Neural crest cell (in vitro differentiated cells): ENCODE measurements around the gene C1QTNF8. TPM values are rescaled to one million over a fixed set of nuclear protein-coding genes. Genes with fewer than 3 reads are reported as not detected.

ENCODE experiments used
- DNase-seq: peaks from one replicate; pipeline ENCODE4 v3.0.0; 2021; ENCODE audit warnings: low read depth, mixed read lengths, low spot score
- H3K27ac Mint-ChIP-seq: one replicate; pipeline ENCODE4 v1.8.0; 2021; ENCODE audit warnings: mild to moderate bottlenecking, mixed read lengths; ENCODE audit not compliant: unreplicated experiment
- H3K27me3 Mint-ChIP-seq: 2 replicates; pipeline ENCODE4 v1.8.0; 2021; ENCODE audit warnings: low read depth, mild to moderate bottlenecking, mixed read lengths
- H3K36me3 Mint-ChIP-seq: 2 replicates; pipeline ENCODE4 v1.8.0; 2021; ENCODE audit warnings: low read depth, mild to moderate bottlenecking, mixed read lengths
- H3K4me1 Mint-ChIP-seq: 2 replicates; pipeline ENCODE4 v1.8.0; 2021; ENCODE audit warnings: mixed read lengths
- H3K4me3 Mint-ChIP-seq: one replicate; pipeline ENCODE4 v1.8.0; 2021; ENCODE audit warnings: mild to moderate bottlenecking, mixed read lengths
- H3K9me3 Mint-ChIP-seq: 2 replicates; pipeline ENCODE4 v1.8.0; 2021; ENCODE audit warnings: mixed read lengths
- total RNA-seq: library from RNA; stranded (reverse); gene quantifications from 2 replicates; pipeline ENCODE4 v1.2.1, GENCODE V29; 2021
- TF ChIP-seq, protein P1 (sequence below): fragments of 200-600 bp; sonication (generic); conservative IDR thresholded peaks from 2 replicates; pipeline ENCODE4 v1.5.0; 2021; ENCODE audit warnings: antibody characterized with exemption, mild to moderate bottlenecking

Gene C1QTNF8
- total RNA-seq, 1 donor from 2014 or later, result 0.19 TPM

DNA sequence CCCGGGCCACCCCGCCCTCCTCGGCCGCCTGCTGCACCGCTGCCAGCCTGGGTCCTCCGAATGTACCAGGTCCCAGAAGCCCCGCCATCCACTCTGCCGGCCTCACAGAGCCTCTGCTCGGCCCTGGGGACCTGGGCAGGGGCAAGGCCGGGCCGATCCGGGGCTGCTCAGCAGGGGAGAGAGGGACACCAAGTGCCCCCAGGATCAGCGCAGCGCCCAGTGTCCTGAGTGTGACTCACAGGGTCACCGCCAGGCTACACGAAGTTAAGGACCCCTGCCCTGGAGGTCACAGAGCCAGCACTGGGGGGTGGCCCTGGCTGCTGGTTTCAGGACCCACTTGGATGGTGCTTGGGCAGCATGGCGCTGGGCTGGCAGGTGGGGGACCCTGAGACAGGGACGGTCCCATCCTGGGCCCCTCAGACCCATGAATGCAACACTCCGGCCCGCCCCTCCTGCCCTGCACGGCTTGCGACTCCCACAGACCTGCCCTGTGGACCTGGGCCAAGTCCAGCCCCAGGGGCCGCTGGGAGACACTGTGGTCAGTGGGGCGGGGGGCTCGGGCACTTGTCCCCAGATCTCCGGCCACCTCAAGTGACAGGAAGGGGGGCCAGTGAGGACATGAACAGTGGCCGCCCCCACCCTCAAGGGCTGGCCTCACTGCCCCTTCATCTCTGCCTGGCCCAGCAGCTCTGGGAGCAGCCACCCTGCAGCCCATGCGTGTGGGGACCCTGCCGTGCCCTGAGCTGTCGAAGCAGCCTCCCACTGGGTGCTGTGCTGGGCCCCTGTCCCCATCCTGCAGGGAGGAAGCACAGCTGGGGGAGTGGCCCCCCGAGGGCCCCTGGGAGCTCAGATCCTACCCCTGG lies 46.7 kb downstream of the C1QTNF8 start:
- no peak for DNase-seq
- TF ChIP-seq, protein P1, sequence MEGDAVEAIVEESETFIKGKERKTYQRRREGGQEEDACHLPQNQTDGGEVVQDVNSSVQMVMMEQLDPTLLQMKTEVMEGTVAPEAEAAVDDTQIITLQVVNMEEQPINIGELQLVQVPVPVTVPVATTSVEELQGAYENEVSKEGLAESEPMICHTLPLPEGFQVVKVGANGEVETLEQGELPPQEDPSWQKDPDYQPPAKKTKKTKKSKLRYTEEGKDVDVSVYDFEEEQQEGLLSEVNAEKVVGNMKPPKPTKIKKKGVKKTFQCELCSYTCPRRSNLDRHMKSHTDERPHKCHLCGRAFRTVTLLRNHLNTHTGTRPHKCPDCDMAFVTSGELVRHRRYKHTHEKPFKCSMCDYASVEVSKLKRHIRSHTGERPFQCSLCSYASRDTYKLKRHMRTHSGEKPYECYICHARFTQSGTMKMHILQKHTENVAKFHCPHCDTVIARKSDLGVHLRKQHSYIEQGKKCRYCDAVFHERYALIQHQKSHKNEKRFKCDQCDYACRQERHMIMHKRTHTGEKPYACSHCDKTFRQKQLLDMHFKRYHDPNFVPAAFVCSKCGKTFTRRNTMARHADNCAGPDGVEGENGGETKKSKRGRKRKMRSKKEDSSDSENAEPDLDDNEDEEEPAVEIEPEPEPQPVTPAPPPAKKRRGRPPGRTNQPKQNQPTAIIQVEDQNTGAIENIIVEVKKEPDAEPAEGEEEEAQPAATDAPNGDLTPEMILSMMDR, result no peak
- Mint-ChIP-seq H3K4me1 (no peaks in the 10 kb centered on the region), H3K4me3 (no peak overlapping the region), H3K36me3 (no peaks in the 10 kb centered on the region), H3K9me3 (no peaks in the 10 kb centered on the region), H3K27ac (no peak overlapping the region), H3K27me3 (no peaks in the 10 kb centered on the region)

DNA sequence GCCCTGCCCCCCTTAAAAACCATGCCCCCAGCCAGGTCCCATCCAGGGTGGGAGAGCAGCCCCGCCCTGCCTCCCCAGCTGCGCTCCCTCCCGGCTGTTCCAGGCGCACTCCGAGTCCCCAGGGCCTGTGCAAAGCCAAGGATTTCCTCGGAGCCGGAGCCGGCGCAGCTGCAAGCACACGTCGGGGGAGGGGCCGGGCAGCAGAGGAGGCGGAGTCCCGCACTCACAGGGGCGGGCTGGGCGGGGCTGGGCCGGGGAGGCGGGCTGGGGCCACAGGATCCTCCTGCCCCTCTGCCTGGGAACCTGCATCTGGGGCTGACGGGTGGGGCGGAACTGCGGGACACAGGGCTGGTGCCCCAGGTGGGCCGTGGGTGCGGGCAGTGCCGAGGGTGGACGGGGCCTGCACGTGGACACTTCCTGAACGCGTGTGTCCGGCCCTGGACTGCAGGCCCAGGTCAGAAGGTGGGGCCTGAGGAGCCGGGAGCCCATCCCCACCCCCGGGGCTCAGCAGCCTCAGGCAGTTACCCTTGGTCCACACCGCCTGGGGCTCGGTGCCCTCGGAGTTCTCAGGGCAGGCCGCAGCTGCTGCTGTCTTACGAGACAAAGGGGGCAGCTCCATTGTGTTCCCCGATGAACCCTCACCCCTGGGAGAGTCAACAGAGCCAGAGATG lies 47.5 kb downstream of the C1QTNF8 start:
- no peak overlapping the region for H3K27ac Mint-ChIP-seq
- H3K27me3 Mint-ChIP-seq, result no peaks in the 10 kb centered on the region
- H3K9me3 Mint-ChIP-seq, result no peaks in the 10 kb centered on the region

DNA sequence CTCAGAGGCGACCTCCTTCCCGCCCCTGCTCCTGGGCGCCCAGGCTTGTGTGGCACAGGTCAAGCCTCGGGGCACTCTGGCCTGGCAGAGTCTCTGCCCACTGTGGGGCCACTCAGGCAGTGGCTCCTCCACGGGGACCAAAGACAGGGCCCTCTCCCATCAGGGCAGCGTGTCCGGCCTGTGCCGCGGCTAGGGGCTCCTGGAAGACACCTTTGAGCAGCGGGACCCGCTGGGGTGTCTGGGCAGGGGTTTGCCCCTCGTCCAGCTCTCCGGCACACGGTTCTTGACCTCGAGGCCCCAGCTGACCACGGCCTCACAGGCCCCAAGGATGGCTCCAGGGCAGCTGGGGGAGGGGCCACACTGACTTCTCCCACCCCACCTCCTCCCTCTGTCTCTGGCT lies 48.2 kb downstream of the C1QTNF8 start:
- TF ChIP-seq, protein P1, result no peak
- no peak for DNase-seq
- Mint-ChIP-seq H3K36me3 (no peaks in the 10 kb centered on the region), H3K4me3 (no peak overlapping the region), H3K4me1 (no peaks in the 10 kb centered on the region), H3K9me3 (no peaks in the 10 kb centered on the region), H3K27ac (no peak overlapping the region), H3K27me3 (no peaks in the 10 kb centered on the region)

More for the DNA sequence above, 47.5 kb downstream of the C1QTNF8 start:
- no peak overlapping the region for H3K4me3 Mint-ChIP-seq
- TF ChIP-seq, protein P1, result no peak
- no peaks in the 10 kb centered on the region for H3K36me3 Mint-ChIP-seq
- H3K4me1 Mint-ChIP-seq, result no peaks in the 10 kb centered on the region
- DNase-seq, result peak; percentile 68

DNA sequence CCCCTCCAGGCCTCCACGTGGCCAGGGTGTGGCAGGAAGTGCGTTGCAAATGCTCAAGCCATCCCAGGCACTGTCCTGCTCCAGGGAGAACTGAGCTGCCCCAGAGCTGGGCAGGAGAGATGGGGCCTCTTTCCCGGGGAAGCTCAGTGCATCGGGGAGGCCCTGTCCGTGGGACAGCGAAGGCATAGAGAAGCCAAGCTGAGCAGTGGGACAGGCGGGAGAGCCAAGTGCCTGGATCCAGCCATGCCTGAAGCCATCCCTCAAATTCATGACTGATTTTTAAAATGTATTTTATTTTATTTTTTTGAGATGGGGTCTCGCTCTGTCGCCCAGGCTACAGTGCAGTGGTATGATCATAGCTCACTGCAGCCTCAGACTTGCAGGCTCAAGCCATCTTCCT lies 48.9 kb downstream of the C1QTNF8 start:
- Mint-ChIP-seq H3K36me3 (no peaks in the 10 kb centered on the region), H3K4me1 (peaks cover 3% of the 10 kb centered on the region), H3K27me3 (peaks cover 2% of the 10 kb centered on the region), H3K27ac (no peak overlapping the region), H3K4me3 (no peak overlapping the region), H3K9me3 (no peaks in the 10 kb centered on the region)
- DNase-seq, result no peak
- TF ChIP-seq, protein P1, result no peak

DNA sequence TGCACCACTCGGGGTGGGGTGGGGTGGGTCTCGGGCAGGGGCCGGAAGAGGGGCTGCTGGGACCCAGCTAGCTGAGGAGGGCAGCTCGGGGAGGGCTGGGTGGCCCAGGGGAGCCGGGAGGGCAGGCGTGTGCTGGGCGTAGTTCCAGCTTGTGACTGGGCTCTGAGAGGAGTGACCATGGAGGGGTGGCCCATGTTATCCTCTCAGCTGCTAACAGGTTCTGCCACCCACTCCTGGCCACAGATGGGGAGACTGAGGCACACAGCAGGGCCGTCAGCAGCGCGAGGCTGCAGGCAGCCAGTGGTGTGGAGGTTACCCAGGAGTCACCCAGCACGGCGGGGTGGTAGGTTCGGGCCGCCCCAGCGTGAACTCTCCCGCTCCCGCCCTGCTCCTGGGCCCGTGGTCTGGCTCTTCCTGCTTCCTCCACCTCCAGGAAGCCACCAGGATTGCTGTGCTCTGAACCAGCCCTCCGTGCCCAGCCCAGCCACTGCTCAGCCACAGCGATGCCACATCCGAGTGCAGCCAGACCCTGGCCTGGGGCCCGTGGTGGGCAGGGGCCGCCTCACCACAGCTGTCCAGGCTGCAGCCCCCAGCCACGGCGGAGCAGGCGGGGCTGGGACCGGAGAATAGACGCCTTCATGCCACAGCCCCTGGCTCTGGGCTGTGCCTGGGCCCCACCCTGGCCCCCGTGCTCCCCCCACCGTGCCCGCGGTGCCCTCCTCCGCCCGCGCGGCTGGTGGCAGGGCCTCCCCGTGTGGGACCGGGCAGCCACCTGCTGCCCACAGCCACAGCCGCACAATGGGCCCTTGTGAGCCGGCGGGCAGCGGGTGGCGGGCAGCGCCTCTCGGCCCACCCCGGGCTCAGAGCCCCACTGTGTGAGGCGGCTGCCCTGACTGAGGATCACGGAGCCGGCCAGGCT lies 49.8 kb downstream of the C1QTNF8 start:
- Mint-ChIP-seq H3K4me1 (peaks cover 3% of the 10 kb centered on the region), H3K4me3 (no peak overlapping the region), H3K9me3 (no peaks in the 10 kb centered on the region), H3K27ac (no peak overlapping the region), H3K27me3 (peaks cover 2% of the 10 kb centered on the region), H3K36me3 (no peaks in the 10 kb centered on the region)
- DNase-seq, result no peak
- TF ChIP-seq, protein P1, result no peak
